C4-2B (cell line): ENCODE data around the gene UGT1A7.

Experiments
- CTCF ChIP-seq: fragments of 450-650 bp; conservative IDR thresholded peaks from 2 replicates; pipeline ENCODE4 v1.5.1; 2017; ENCODE audit warnings: mild to moderate bottlenecking
- ZFX ChIP-seq: fragments of 450-650 bp; IDR thresholded peaks from 2 replicates; pipeline ENCODE4 v1.6.1; 2017

DNA sequence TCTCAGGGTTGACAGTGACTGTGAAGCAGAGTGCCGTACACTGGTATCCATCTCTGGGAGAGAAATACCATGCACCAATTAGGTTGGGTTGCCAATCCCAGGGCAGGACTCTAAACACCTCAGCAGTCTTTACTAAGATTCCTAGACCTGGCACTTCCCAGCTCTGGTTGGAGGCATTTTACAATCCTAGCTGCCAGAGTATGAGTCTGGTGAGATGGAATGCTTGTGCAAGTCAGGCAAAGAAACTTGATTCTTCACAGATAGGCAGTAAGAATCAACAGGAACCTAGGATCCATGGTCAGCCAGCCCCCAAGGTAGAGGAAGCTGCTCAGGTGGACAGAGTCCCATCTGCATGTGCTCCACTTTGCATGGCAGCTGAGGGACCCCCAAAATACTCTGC lies 25.0 kb downstream of the UGT1A7 start:
- no peak for TF ChIP-seq CTCF
- TF ChIP-seq ZFX = no peak
